Breast epithelium (tissue), 3 donors: ENCODE data around the gene SYMPK.

Experiments used
- CTCF ChIP-seq, 3 donors: fragments of 450-650 bp; IDR thresholded peaks; one replicate each; pipeline ENCODE4 v1.5.1; 2016 to 2017; ENCODE audit warnings: antibody characterized with exemption in 3 of 3, mild to moderate bottlenecking in 3 of 3, moderate library complexity in 3 of 3
- POLR2A ChIP-seq: fragments of 450-650 bp; IDR thresholded peaks from one replicate; pipeline ENCODE4 v1.6.1; 2016; ENCODE audit warnings: antibody characterized with exemption, mild to moderate bottlenecking, moderate library complexity

GRCh38 chr19:45792470-45793177 is 70.3 kb downstream of the SYMPK start, which contains the start of gene DMWD:
- TF ChIP-seq CTCF (IDR thresholded peaks at IDR 0.05), result no peak
- TF ChIP-seq POLR2A, result no peak
